T follicular helper cell (primary cell): ENCODE data around the gene LRP8.
"Not testable (repeated sequence)": the region's sequence is repeated elsewhere in the genome, so short reads cannot be mapped to it uniquely, and the experiment has no call there.

ENCODE experiments used
- DNase-seq: peaks from one replicate; pipeline ENCODE4 v3.0.0-alpha.2; 2020; ENCODE audit warnings: low read depth

Gene LRP8

GRCh38 chr1:53218201-53218600, 109.7 kb downstream of the LRP8 start:
- DNase-seq = no peak

GRCh38 chr1:53214376-53214940, 113.4 kb downstream of the LRP8 start:
- no peak for DNase-seq

GRCh38 chr1:53210954-53211353, 116.9 kb downstream of the LRP8 start:
- DNase-seq = no peak

GRCh38 chr1:53210352-53210751, 117.5 kb downstream of the LRP8 start:
- DNase-seq = no peak

GRCh38 chr1:53207726-53208125, 120.1 kb downstream of the LRP8 start:
- DNase-seq = no peak

GRCh38 chr1:53206735-53207379, 121.0 kb downstream of the LRP8 start:
- no peak for DNase-seq

- not testable (repeated sequence) for DNase-seq
These were observed 121.7 kb downstream of the LRP8 start for GRCh38 chr1:53206083-53206685.

- not testable (repeated sequence) for DNase-seq
These were observed 122.4 kb downstream of the LRP8 start for GRCh38 chr1:53205496-53205895.

- no peak for DNase-seq
These were observed 124.4 kb downstream of the LRP8 start for GRCh38 chr1:53203466-53203865.

GRCh38 chr1:53198241-53198651, 129.6 kb downstream of the LRP8 start:
- DNase-seq = no peak

- DNase-seq = no peak
These were observed 130.3 kb downstream of the LRP8 start for GRCh38 chr1:53197291-53198200.

GRCh38 chr1:53196485-53197290, 131.2 kb downstream of the LRP8 start, which contains the start of gene CPT2:
Gene CPT2, plus strand, starts transcription at chr1:53196824. Its CDS starts 120 bp downstream, at chr1:53196944.
- DNase-seq = peak; percentile 78

GRCh38 chr1:53196017-53196484, 131.8 kb downstream of the LRP8 start:
- DNase-seq = no peak

GRCh38 chr1:53195246-53196016, 132.4 kb downstream of the LRP8 start:
- no peak for DNase-seq
